GM12892 (cell line): ENCODE measurements around the gene TNP1.

Experiments
- POLR2A ChIP-seq: IDR thresholded peaks from 2 replicates; pipeline ENCODE4 v1.6.1; 2011; ENCODE audit warnings: low read depth, low read length, control low read depth
- POLR2AphosphoS5 ChIP-seq: IDR thresholded peaks from 2 replicates; pipeline ENCODE4 v1.6.1; 2011; ENCODE audit warnings: low read depth, low read length, control low read depth
- TAF1 ChIP-seq: IDR thresholded peaks from 2 replicates; pipeline ENCODE4 v1.6.1; 2011; ENCODE audit warnings: low read depth, mild to moderate bottlenecking, control low read depth, low read length, borderline replicate concordance

DNA sequence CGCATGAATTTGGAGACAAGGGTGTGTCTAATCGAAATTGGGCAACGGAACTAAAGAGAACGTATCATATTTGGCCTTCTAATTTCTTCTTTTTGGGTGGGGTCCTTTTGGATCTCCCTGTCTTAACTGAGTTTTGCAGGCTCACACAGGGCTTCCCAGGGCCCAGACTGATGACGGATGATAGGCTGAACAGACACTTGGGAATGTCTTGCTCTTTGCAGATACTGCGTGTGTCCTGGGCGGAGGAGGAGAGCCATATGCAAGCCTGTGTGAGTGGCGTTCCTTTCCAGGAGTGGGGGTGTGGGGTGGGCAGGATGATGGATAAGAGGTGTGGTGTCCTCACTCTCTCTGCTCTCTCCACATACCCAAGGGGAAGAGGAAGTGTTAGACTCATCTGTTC, 40.1 kb downstream of the TNP1 start:
- TF ChIP-seq POLR2A (no peak), POLR2AphosphoS5 (no peak), TAF1 (no peak)
